IMR-90 (cell line): ENCODE data around the gene ROBO2. TPM values are rescaled to one million over a fixed set of nuclear protein-coding genes. Genes with fewer than 3 reads are reported as not detected.

ENCODE experiments used
- ATAC-seq: fragments of 200-7000 bp; cut with Tn5 transposase; 2 replicates; pipeline ENCODE4 v1.9.1; 2020; ENCODE audit warnings: low read depth, mild to moderate bottlenecking, moderate library complexity
- BruUV-seq: library from RNA; stranded (reverse); fragments of 400-500 nt; replicated peaks from 2 replicates; lab custom pipeline; 2021; lab: Mats Ljungman, UMichigan
- CTCF ChIA-PET: fragments of 300-600 bp; formaldehyde crosslinking; extraction: SDS; loops from one replicate; lab custom pipeline; 2021; ENCODE audit warnings: antibody characterized with exemption; lab: Yijun Ruan, JAX
- POLR2A ChIA-PET: fragments of 300-600 bp; sonication (Branson Sonifier 250); formaldehyde crosslinking; loops from one replicate; lab custom pipeline; 2022; ENCODE audit warnings: antibody characterized with exemption; ENCODE audit not compliant: unreplicated experiment; lab: Charles Lee
- DNase-seq: peaks from one replicate; pipeline ENCODE4 v3.0.0; 2013
- H2AFZ ChIP-seq: replicated peaks from 2 replicates; pipeline ENCODE3; 2013; ENCODE audit warnings: low read length, mild to moderate bottlenecking; ENCODE audit not compliant: poor library complexity
- H2AK5ac ChIP-seq: 2 replicates; pipeline ENCODE4 v1.6.1; 2013; ENCODE audit warnings: low read depth, low read length, inconsistent platforms
- H2AK9ac ChIP-seq: replicated peaks from 2 replicates; pipeline ENCODE3; 2013; ENCODE audit warnings: mild to moderate bottlenecking, low read depth, low read length, moderate library complexity; ENCODE audit not compliant: poor library complexity
- H2BK120ac ChIP-seq: 2 replicates; pipeline ENCODE4 v1.6.1; 2013; ENCODE audit warnings: low read depth, low read length, inconsistent platforms
- H2BK15ac ChIP-seq: 3 replicates; pipeline ENCODE4 v1.6.1; 2013; ENCODE audit warnings: low read depth, low read length, inconsistent platforms
- H2BK20ac ChIP-seq: 2 replicates; pipeline ENCODE4 v1.6.1; 2013; ENCODE audit warnings: low read depth, mild to moderate bottlenecking, inconsistent platforms, low read length, moderate library complexity
- H2BK5ac ChIP-seq: 2 replicates; pipeline ENCODE4 v1.6.1; 2013; ENCODE audit warnings: mild to moderate bottlenecking, low read depth, low read length, inconsistent platforms; ENCODE audit not compliant: poor library complexity, severe bottlenecking
- H3K14ac ChIP-seq: replicated peaks from 2 replicates; pipeline ENCODE4 v1.6.1; 2013; ENCODE audit warnings: low read depth, low read length, inconsistent platforms
- H3K18ac ChIP-seq: 2 replicates; pipeline ENCODE4 v1.6.1; 2013; ENCODE audit warnings: low read depth, low read length, control low read depth
- H3K23ac ChIP-seq: 2 replicates; pipeline ENCODE4 v1.6.1; 2013; ENCODE audit warnings: low read depth, low read length, inconsistent platforms
- H3K27ac ChIP-seq: 2 replicates; pipeline ENCODE4 v1.5.1; 2013; ENCODE audit warnings: mild to moderate bottlenecking, control low read depth, low read length; ENCODE audit not compliant: insufficient read depth
- H3K27me3 ChIP-seq: 2 replicates; pipeline ENCODE4 v1.6.1; 2013; ENCODE audit warnings: low read length; ENCODE audit not compliant: control insufficient read depth, insufficient read depth
- H3K36me3 ChIP-seq: 2 replicates; pipeline ENCODE4 v1.6.1; 2013; ENCODE audit warnings: low read length, mixed read lengths; ENCODE audit not compliant: control insufficient read depth, insufficient read depth
- H3K4ac ChIP-seq: 2 replicates; pipeline ENCODE4 v1.6.1; 2013; ENCODE audit warnings: low read depth, low read length, inconsistent platforms
- H3K4me1 ChIP-seq: 2 replicates; pipeline ENCODE4 v1.6.1; 2013; ENCODE audit warnings: low read length, mixed read lengths; ENCODE audit not compliant: control insufficient read depth, insufficient read depth
- H3K4me2 ChIP-seq: 2 replicates; pipeline ENCODE4 v1.6.1; 2013; ENCODE audit warnings: low read depth, mild to moderate bottlenecking, control low read depth, low read length, moderate library complexity
- H3K4me3 ChIP-seq: 2 replicates; pipeline ENCODE4 v1.5.1; 2013; ENCODE audit warnings: low read depth, mild to moderate bottlenecking, control low read depth, low read length, moderate library complexity; ENCODE audit not compliant: insufficient read depth
- H3K56ac ChIP-seq: 2 replicates; pipeline ENCODE4 v1.6.1; 2013; ENCODE audit warnings: low read length, inconsistent platforms; ENCODE audit not compliant: insufficient read depth; ENCODE audit errors: extremely low read depth
- H3K79me1 ChIP-seq, 2 experiments: 2 replicates each; pipeline ENCODE4 v1.6.1; 2013; ENCODE audit warnings: low read length in 2 of 2, inconsistent platforms in 1 of 2, low read depth in 1 of 2
- H3K9ac ChIP-seq: 2 replicates; pipeline ENCODE4 v1.6.1; 2013; ENCODE audit warnings: low read depth, low read length, control low read depth
- H3K9me1 ChIP-seq: 2 replicates; pipeline ENCODE4 v1.6.1; 2013; ENCODE audit warnings: low read length, inconsistent platforms; ENCODE audit not compliant: insufficient read depth
- H3K9me3 ChIP-seq: 2 replicates; pipeline ENCODE4 v1.6.1; 2013; ENCODE audit warnings: low read length; ENCODE audit not compliant: control insufficient read depth, insufficient read depth
- H4K20me1 ChIP-seq: 2 replicates; pipeline ENCODE4 v1.6.1; 2013; ENCODE audit warnings: low read length, inconsistent platforms; ENCODE audit not compliant: insufficient read depth
- H4K5ac ChIP-seq: 2 replicates; pipeline ENCODE4 v1.6.1; 2013; ENCODE audit warnings: mild to moderate bottlenecking, low read depth, low read length, control low read depth
- H4K8ac ChIP-seq, 2 experiments: 2 replicates each; pipeline ENCODE4 v1.6.1; 2013; ENCODE audit warnings: low read depth in 2 of 2, low read length in 2 of 2, control low read depth in 1 of 2, inconsistent platforms in 1 of 2
- H4K91ac ChIP-seq: 2 replicates; pipeline ENCODE4 v1.6.1; 2013; ENCODE audit warnings: low read depth, low read length, inconsistent platforms; ENCODE audit not compliant: insufficient read depth
- NFE2L2 ChIP-seq: fragments of 150-350 bp; IDR thresholded peaks from 2 replicates; pipeline ENCODE4 v1.6.1; 2016; ENCODE audit warnings: low read depth, mild to moderate bottlenecking, low read length
- WGBS, 2 experiments: methylation state at CpG; one replicate each; pipeline versions ENCODE4 v1.1.5 to v1.1.7; 2013; ENCODE audit warnings: missing lambda C conversion rate in 2 of 2; ENCODE audit not compliant: insufficient read length in 1 of 2; ENCODE audit errors: extremely low coverage in 2 of 2; 5-methylcytosine and 5-hydroxymethylcytosine counted together
- dilution Hi-C: fragments of 300-500 bp; cut with HindIII; formaldehyde crosslinking; loops from one replicate; pipeline ENCODE4 v1.14.3; 2018; ENCODE audit warnings: low sequenced_read_pairs; ENCODE audit not compliant: unreplicated experiment
- in situ Hi-C: fragments of 300-500 bp; cut with MboI; formaldehyde crosslinking; loops from 3 replicates; pipeline ENCODE4 v1.14.3; 2019; ENCODE audit warnings: low sequenced_read_pairs, inconsistent platforms, mixed read lengths
- intact Hi-C: fragments of 100-400 bp; cut with micrococcal nuclease; formaldehyde crosslinking; loops from 2 replicates; pipeline ENCODE4 v1.10.0; 2022
- polyA plus RNA-seq, 3 experiments: library from polyadenylated mRNA; depleted of rRNA; stranded (reverse); fragments of >200 nt; gene quantifications; 2 replicates each; pipeline ENCODE4 v1.2.3, GENCODE V29; 2012; ENCODE audit warnings: low replicate concordance in 1 of 3
- total RNA-seq: library from RNA; depleted of rRNA; stranded (reverse); fragments of >200 nt; gene quantifications from 2 replicates; pipeline ENCODE4 v1.2.3, GENCODE V29; 2012
- TF ChIP-seq, protein P1 (sequence below): conservative IDR thresholded peaks from 2 replicates; pipeline ENCODE4 v1.5.1; 2012; ENCODE audit warnings: mild to moderate bottlenecking, low read depth, low read length, improper control_type of control experiment

ROBO2 gene
- total and polyA plus RNA-seq, 2 of the 4 experiments (the other 2 are of a cell fraction) = 9.3 to 14.5 TPM

DNA sequence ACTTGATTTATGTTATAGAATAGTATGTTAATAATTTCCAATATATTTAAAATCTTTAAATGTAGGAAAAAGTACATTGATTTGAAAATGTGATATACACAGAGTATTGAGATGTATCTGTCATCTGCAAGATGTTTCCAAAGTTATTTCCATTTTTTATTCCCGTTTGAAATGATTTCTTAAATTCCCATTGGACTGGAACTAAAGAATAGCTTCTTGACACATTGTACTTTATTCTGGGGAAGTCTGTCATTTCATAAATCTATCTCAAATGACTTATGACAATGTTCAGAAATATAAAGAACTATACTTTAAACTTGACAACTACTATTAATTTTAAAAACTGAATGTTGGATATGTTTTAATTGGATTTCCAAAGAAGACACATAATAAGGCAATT is 489.6 kb downstream of the ROBO2 start:
- Histone ChIP-seq H3K18ac (no peak overlapping the region), H3K4ac (no peak overlapping the region), H2BK15ac (no peak overlapping the region), H3K27ac (no peak overlapping the region), H2AK9ac (no peak overlapping the region), H3K79me1 (no peaks in the 10 kb centered on the region), H4K8ac (no peak overlapping the region), H3K9ac (no peak overlapping the region), H2BK20ac (no peak overlapping the region), H3K9me3 (no peaks in the 10 kb centered on the region), H3K4me2 (no peak overlapping the region), H3K23ac (no peak overlapping the region), H4K20me1 (no peaks in the 10 kb centered on the region), H3K9me1 (no peaks in the 10 kb centered on the region), H3K27me3 (no peaks in the 10 kb centered on the region), H2AFZ (no peak overlapping the region), H4K91ac (no peak overlapping the region), H3K56ac (no peak overlapping the region), H3K4me3 (no peak overlapping the region), H2BK120ac (no peak overlapping the region), H3K14ac (no peak overlapping the region), H3K36me3 (no peaks in the 10 kb centered on the region), H2AK5ac (no peak overlapping the region), H2BK5ac (no peak overlapping the region), H3K4me1 (no peaks in the 10 kb centered on the region), H4K5ac (no peak overlapping the region)
- ChIA-PET CTCF (interaction anchor here (1.0 kb wide), 1 partner anchor 209 kb away, joined by 7 read pairs; no protein-coding TSS in a partner anchor), POLR2A (no interaction called here)
- dilution Hi-C loops = no loop called here
- DNase-seq = no peak
- WGBS, 2 experiments = no CpG with 5 or more reads among the region's 1 CpG
- ATAC-seq = no peak
- intact Hi-C loops = no loop called here
- in situ Hi-C loops = no loop called here
- BruUV-seq = no TSS peak
- TF ChIP-seq, protein P1, sequence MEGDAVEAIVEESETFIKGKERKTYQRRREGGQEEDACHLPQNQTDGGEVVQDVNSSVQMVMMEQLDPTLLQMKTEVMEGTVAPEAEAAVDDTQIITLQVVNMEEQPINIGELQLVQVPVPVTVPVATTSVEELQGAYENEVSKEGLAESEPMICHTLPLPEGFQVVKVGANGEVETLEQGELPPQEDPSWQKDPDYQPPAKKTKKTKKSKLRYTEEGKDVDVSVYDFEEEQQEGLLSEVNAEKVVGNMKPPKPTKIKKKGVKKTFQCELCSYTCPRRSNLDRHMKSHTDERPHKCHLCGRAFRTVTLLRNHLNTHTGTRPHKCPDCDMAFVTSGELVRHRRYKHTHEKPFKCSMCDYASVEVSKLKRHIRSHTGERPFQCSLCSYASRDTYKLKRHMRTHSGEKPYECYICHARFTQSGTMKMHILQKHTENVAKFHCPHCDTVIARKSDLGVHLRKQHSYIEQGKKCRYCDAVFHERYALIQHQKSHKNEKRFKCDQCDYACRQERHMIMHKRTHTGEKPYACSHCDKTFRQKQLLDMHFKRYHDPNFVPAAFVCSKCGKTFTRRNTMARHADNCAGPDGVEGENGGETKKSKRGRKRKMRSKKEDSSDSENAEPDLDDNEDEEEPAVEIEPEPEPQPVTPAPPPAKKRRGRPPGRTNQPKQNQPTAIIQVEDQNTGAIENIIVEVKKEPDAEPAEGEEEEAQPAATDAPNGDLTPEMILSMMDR = no peak
- no peak for TF ChIP-seq NFE2L2
